ENCODE measurements around the gene SH3RF3. TPM values are rescaled to one million over a fixed set of nuclear protein-coding genes. Genes with fewer than 3 reads are reported as not detected.

SH3RF3 gene
- total RNA-seq (2022; extraction: Qiagen RNA extraction): 0.40 to 0.50 TPM (median 0.40 TPM) in 5 replicates

GRCh38 chr2:109128616-109129355 is at the start of gene SH3RF3:
Gene SH3RF3 (plus strand): TSS chr2:109129205.

Other genes with a start within 250 kb of the SH3RF3 start
- gene EDAR, start 140.0 kb upstream of the SH3RF3 start, total RNA-seq (2022; extraction: Qiagen RNA extraction): 0.01 to 0.02 TPM in 2 of 5 replicates, not detected in the others

All from A549 treated with CORT108297 at 1 μM for 4 hours (cell line).